K562 (cell line): ENCODE measurements around the gene GABRB1. TPM values are rescaled to one million over a fixed set of nuclear protein-coding genes. Genes with fewer than 3 reads are reported as not detected.

Experiments used
- ATAC-seq: fragments of 200-7000 bp; cut with Tn5 transposase; 3 replicates; pipeline ENCODE4 v1.9.1; 2020; ENCODE audit warnings: moderate library complexity
- BruUV-seq: library from RNA; stranded (reverse); fragments of 400-500 nt; replicated peaks from 2 replicates; lab custom pipeline; 2021; lab: Mats Ljungman, UMichigan
- CTCF ChIA-PET: fragments of 300-600 bp; formaldehyde crosslinking; extraction: SDS; loops from one replicate; lab custom pipeline; 2021; ENCODE audit warnings: low intra/inter-chr PET ratio; lab: Yijun Ruan, JAX
- POLR2A ChIA-PET: fragments of 300-600, 350-650 bp; sonication (Branson Sonifier 250); formaldehyde crosslinking; extraction: SDS; loops from one replicate; lab custom pipeline; 2021; ENCODE audit warnings: antibody characterized with exemption, inconsistent platforms; lab: Yijun Ruan, JAX
- DNase-seq, 4 experiments: peaks; one replicate each; pipeline versions ENCODE4 v3.0.0 to v3.0.0-alpha.2; 2011 to 2018; ENCODE audit warnings: low spot score in 3 of 4, mixed read lengths in 3 of 4; ENCODE audit errors: extremely low read depth in 1 of 4
- FAIRE-seq: peaks from 2 replicates; lab custom pipeline; 2011; peaks lifted over from hg19 to GRCh38; lab: Jason Lieb, UNC
- H2AFZ ChIP-seq: 2 replicates; pipeline ENCODE4 v1.6.0; 2011; ENCODE audit warnings: low read depth, low read length, control low read depth, inconsistent platforms
- H3K27ac ChIP-seq: fragments of 200-600 bp; 3 replicates; pipeline ENCODE4 v1.8.0; 2011; ENCODE audit warnings: low read depth, mild to moderate bottlenecking, control low read depth, inconsistent platforms, low read length, moderate library complexity, mixed read lengths; ENCODE audit errors: extremely low read depth
- H3K27me3 ChIP-seq, 2 experiments: fragments of 300-600 bp in 1 of 2; 2 replicates in 1 of 2; 3 replicates in 1 of 2; pipeline versions ENCODE4 v1.6.0 to v1.8.0; 2011; ENCODE audit warnings: inconsistent platforms in 2 of 2, low read length in 2 of 2, mild to moderate bottlenecking in 1 of 2, mixed read lengths in 1 of 2, moderate library complexity in 1 of 2; ENCODE audit not compliant: control insufficient read depth in 2 of 2, insufficient read depth in 2 of 2
- H3K36me3 ChIP-seq: fragments of 300-600 bp; 3 replicates; pipeline ENCODE4 v1.8.0; 2011; ENCODE audit warnings: mild to moderate bottlenecking, low read length, inconsistent platforms; ENCODE audit not compliant: control insufficient read depth, insufficient read depth
- H3K4me1 ChIP-seq, 2 experiments: fragments of 200-600 bp in 1 of 2; replicated peaks in 1 of 2; 2 replicates in 1 of 2; 3 replicates in 1 of 2; pipeline versions ENCODE4 v1.5.1 to v1.8.0; 2011; ENCODE audit warnings: inconsistent platforms in 2 of 2, low read length in 2 of 2, mild to moderate bottlenecking in 1 of 2, mixed read lengths in 1 of 2, moderate library complexity in 1 of 2; ENCODE audit not compliant: control insufficient read depth in 2 of 2, insufficient read depth in 2 of 2
- H3K4me2 ChIP-seq: 2 replicates; pipeline ENCODE4 v1.6.1; 2011; ENCODE audit warnings: low read length, control low read depth, inconsistent platforms, mixed read lengths; ENCODE audit not compliant: insufficient read depth
- H3K4me3 ChIP-seq: fragments of 200-600 bp; sonication (generic), shearing (Covaris generic); 2 replicates; pipeline ENCODE4 v1.5.1; 2016; ENCODE audit warnings: control low read depth, inconsistent platforms
- H3K79me2 ChIP-seq: fragments of 200-600 bp; 3 replicates; pipeline ENCODE4 v1.8.0; 2011; ENCODE audit warnings: low read length, inconsistent platforms; ENCODE audit not compliant: control insufficient read depth, insufficient read depth
- H3K9ac ChIP-seq, 2 experiments: 2 replicates each; pipeline versions ENCODE4 v1.6.0 to v1.6.1; 2011; ENCODE audit warnings: low read depth in 2 of 2, low read length in 2 of 2, control low read depth in 1 of 2, inconsistent platforms in 1 of 2, mild to moderate bottlenecking in 1 of 2, mixed read lengths in 1 of 2; ENCODE audit not compliant: insufficient read depth in 1 of 2
- H3K9me1 ChIP-seq: one replicate; pipeline ENCODE4 v1.6.0; 2011; ENCODE audit warnings: inconsistent platforms, mild to moderate bottlenecking, low read length, moderate library complexity; ENCODE audit not compliant: control insufficient read depth, insufficient read depth
- H3K9me3 ChIP-seq: replicated peaks from 2 replicates; pipeline ENCODE4 v1.5.1; 2011; ENCODE audit warnings: low read depth, low read length, inconsistent platforms; ENCODE audit not compliant: control insufficient read depth, insufficient read depth
- H4K20me1 ChIP-seq: replicated peaks from 2 replicates; pipeline ENCODE4 v1.6.1; 2011; ENCODE audit warnings: low read length, inconsistent platforms, mixed read lengths; ENCODE audit not compliant: control insufficient read depth, insufficient read depth
- ARID3B ChIP-seq: fragments of 250-450 bp; sonication (Bioruptor Pico); IDR thresholded peaks from 2 replicates; pipeline ENCODE4 v1.4.0; 2020; ENCODE audit warnings: borderline replicate concordance
- HMGXB4 ChIP-seq: sonication (generic); formaldehyde crosslinking; IDR thresholded peaks from 2 replicates; pipeline ENCODE4 v1.8.1; 2023; ENCODE audit warnings: mild to moderate bottlenecking, missing genetic modification reagents
- HNRNPH1 ChIP-seq: fragments of 200-400 bp; formaldehyde crosslinking; optimal IDR thresholded peaks from 2 replicates; pipeline ENCODE3; 2017; ENCODE audit warnings: low read depth, mild to moderate bottlenecking, low read length, moderate library complexity
- MTA2 ChIP-seq: fragments of 450-650 bp; IDR thresholded peaks from 2 replicates; pipeline ENCODE4 v1.6.1; 2016; ENCODE audit warnings: low read depth
- PTTG1 ChIP-seq: fragments of 450-650 bp; IDR thresholded peaks from 2 replicates; pipeline ENCODE4 v1.6.1; 2016; ENCODE audit warnings: low read depth, mild to moderate bottlenecking, missing genetic modification characterization, missing compliant biosample characterization
- RAD21 ChIP-seq, 2 experiments: fragments of 250-450 bp in 1 of 2; fragments of 450-650 bp in 1 of 2; sonication (Bioruptor Pico) in 1 of 2; formaldehyde crosslinking in 1 of 2; IDR thresholded peaks in 1 of 2; conservative IDR thresholded peaks in 1 of 2; 2 replicates each; pipeline versions ENCODE4 v1.4.0 to v1.8.0; 2020 to 2022; ENCODE audit warnings: mild to moderate bottlenecking in 2 of 2, moderate library complexity in 1 of 2
- RFX7 ChIP-seq: fragments of 250-450 bp; sonication (Bioruptor Pico); IDR thresholded peaks from 2 replicates; pipeline ENCODE4 v1.5.1; 2021; ENCODE audit warnings: mild to moderate bottlenecking
- SRF ChIP-seq, 2 experiments: fragments of 250-450, 450-650 bp in 1 of 2; sonication (Bioruptor Pico) in 1 of 2; sonication (generic) in 1 of 2; formaldehyde crosslinking; IDR thresholded peaks; 2 replicates each; pipeline versions ENCODE4 v1.5.0 to v1.5.1; 2020 to 2022; ENCODE audit warnings: mild to moderate bottlenecking in 1 of 2, missing genetic modification reagents in 1 of 2
- ZNF668 ChIP-seq: fragments of 250-450 bp; sonication (Bioruptor Pico); IDR thresholded peaks from 2 replicates; pipeline ENCODE4 v1.8.0; 2022; ENCODE audit warnings: mild to moderate bottlenecking, inconsistent platforms
- WGBS: fragments of 100-300 bp; shearing (Covaris generic); methylation state at CpG from one replicate; pipeline ENCODE4 v1.1.6; 2016; ENCODE audit warnings: low coverage, mixed read lengths; ENCODE audit not compliant: insufficient coverage; ENCODE audit errors: missing lambda C conversion rate; 5-methylcytosine and 5-hydroxymethylcytosine counted together
- in situ Hi-C: fragments of 300-500 bp; cut with MboI; formaldehyde crosslinking; loops from 4 replicates; pipeline ENCODE4 v1.15.0; 2018; ENCODE audit warnings: inconsistent platforms, mixed read lengths
- intact Hi-C: fragments of 100-400 bp; cut with micrococcal nuclease; formaldehyde crosslinking; loops from 2 replicates; pipeline ENCODE4 v1.14.2; 2022
- polyA plus RNA-seq, 8 experiments: library from polyadenylated mRNA; depleted of rRNA in 4 of 8; stranded (reverse) in 5 of 8; unstranded in 3 of 8; fragments of >200 nt; fragmentation: Nextera tagmentation in 2 of 8; fragmentation: Illumina TruSeq in 1 of 8; extraction: Ambion mirVana in 2 of 8; extraction: Trizol in 1 of 8; gene quantifications; 2 replicates each; pipeline versions ENCODE4 v1.2.1 to v1.2.3, GENCODE V29; 2011 to 2014; ENCODE audit warnings: inconsistent platforms in 1 of 8, missing spikeins in 1 of 8
- total RNA-seq, 7 experiments: library from RNA; depleted of rRNA in 6 of 7; stranded (reverse); fragments of >200 nt in 6 of 7; fragmentation: Illumina TruSeq in 2 of 7; extraction: Trizol in 2 of 7; gene quantifications; 2 replicates each; pipeline versions ENCODE4 v1.2.1 to v1.2.3, GENCODE V29; 2011 to 2021; ENCODE audit warnings: low replicate concordance in 1 of 7

Gene GABRB1
- total and polyA plus RNA-seq, 9 of the 15 experiments (the other 6 are each of a cell fraction or from before 2014, with no cell fraction given): not detected

- Histone ChIP-seq H3K9me1 (no peaks in the 10 kb centered on the region), H3K27ac (no peak overlapping the region), H3K9me3 (no peaks in the 10 kb centered on the region), H3K4me3 (no peak overlapping the region), H2AFZ (no peak overlapping the region), H4K20me1 (no peaks in the 10 kb centered on the region), H3K4me2 (no peak overlapping the region), H3K27me3 (no peaks in the 10 kb centered on the region), H3K36me3 (no peaks in the 10 kb centered on the region), H3K4me1 (peaks cover 2 to 5% of the 10 kb centered on the region in 2 experiments; a peak in 3 of 5 replicates), H3K9ac (no peak overlapping the region), H3K79me2 (no peaks in the 10 kb centered on the region)
- POLR2A ChIA-PET: no interaction called here
- DNase-seq: no peak
- FAIRE-seq: no peak
- 30% methylated on average over 2 of the region's 2 CpGs for WGBS
- intact Hi-C loops (no loop called here), in situ Hi-C loops (no loop called here)
- CTCF ChIA-PET: no interaction called here
- ATAC-seq: no peak
- no peak for TF ChIP-seq ZNF668 (CRISPR knock-in tag)
- no peak for TF ChIP-seq RAD21 (CRISPR knock-in tag; conservative IDR thresholded peaks at IDR 0.05 in 1 of 2, IDR thresholded peaks at IDR 0.05 in 1 of 2)
- no peak for TF ChIP-seq MTA2
- peak in 1 of 2 experiments; percentile 49; a peak in 1 of 4 replicates for TF ChIP-seq SRF (CRISPR knock-in tag; IDR thresholded peaks at IDR 0.05)
- TF ChIP-seq HMGXB4 (CRISPR knock-in tag): no peak
- no peak for TF ChIP-seq RFX7 (CRISPR knock-in tag)
- TF ChIP-seq ARID3B (CRISPR knock-in tag): no peak
- no peak for TF ChIP-seq HNRNPH1
- no peak for TF ChIP-seq PTTG1
- BruUV-seq: no TSS peak
Observed at GRCh38 chr4:47465004-47465403, 433.6 kb downstream of the GABRB1 start.
